Ovary (tissue), 9 donors: Measurements from ENCODE around the gene FANCC. TPM values are rescaled to one million over a fixed set of nuclear protein-coding genes. Genes with fewer than 3 reads are reported as not detected.

ENCODE experiments used
- DNase-seq, 5 donors: peaks; one replicate each; pipeline ENCODE4 v3.0.0-alpha.2; 2019 to 2020
- H3K27ac ChIP-seq, 2 donors: fragments of 200-600 bp; one replicate each; pipeline versions ENCODE4 v1.5.1 to v1.8.0; 2019 to 2022
- H3K27me3 ChIP-seq: fragments of 200-600 bp; one replicate; pipeline ENCODE4 v1.8.0; 2022
- H3K36me3 ChIP-seq: fragments of 200-600 bp; sonication (generic); one replicate; pipeline ENCODE4 v1.5.1; 2019
- H3K4me1 ChIP-seq: one replicate; pipeline ENCODE4 v1.8.1; 2013; ENCODE audit warnings: mild to moderate bottlenecking, moderate library complexity; ENCODE audit not compliant: insufficient read depth
- H3K4me3 ChIP-seq: fragments of 200-600 bp; sonication (generic); one replicate; pipeline ENCODE4 v1.5.1; 2017
- H3K9me3 ChIP-seq, 2 donors: fragments of 200-600 bp in 1 of 2; sonication (generic) in 1 of 2; one replicate each; pipeline versions ENCODE4 v1.5.1 to v1.8.1; 2013 to 2019; ENCODE audit warnings: mild to moderate bottlenecking in 1 of 2, moderate library complexity in 1 of 2
- EP300 ChIP-seq: sonication (generic); formaldehyde crosslinking; IDR thresholded peaks from one replicate; pipeline ENCODE4 v1.6.1; 2017; ENCODE audit warnings: antibody characterized with exemption
- POLR2A ChIP-seq: fragments of 450-650 bp; IDR thresholded peaks from one replicate; pipeline ENCODE4 v1.6.1; 2017; ENCODE audit warnings: antibody characterized with exemption, mild to moderate bottlenecking, moderate library complexity
- WGBS, 3 donors: extraction: QIAGEN DNeasy Blood & Tissue Kit in 1 of 3; methylation state at CpG; one replicate each; pipeline versions ENCODE4 v1.1.5 to v1.1.7; 2013 to 2017; 5-methylcytosine and 5-hydroxymethylcytosine counted together
- intact Hi-C, 4 donors: fragments of 100-400 bp; cut with DNase I; formaldehyde crosslinking; loops; one replicate each; pipeline versions ENCODE4 v1.11.0 to v1.15.1; 2022 to 2023
- polyA plus RNA-seq, 2 donors: library from polyadenylated mRNA; stranded (reverse); fragments of 200-250 nt in 1 of 2; fragments of 350-450 nt in 1 of 2; fragmentation: Illumina TruSeq in 1 of 2; extraction: RNeasy Lipid Tissue Mini Kit (QIAGEN cat#74804) in 1 of 2; gene quantifications; one replicate each; pipeline ENCODE4 v1.2.3, GENCODE V29; 2013 to 2014
- total RNA-seq, 7 donors: library from RNA; depleted of rRNA in 2 of 7; stranded (reverse); fragments of >200 nt in 2 of 7; fragmentation: NEBNext Ultra II Directional in 3 of 7; extraction: Animal tissue kit (Norgen Biotek cat#: 25700) in 3 of 7; gene quantifications; one replicate each; pipeline versions ENCODE4 v1.1.0 to v1.2.4, GENCODE V29; 2016 to 2023
- TF ChIP-seq, protein P1 (sequence below), 3 donors: fragments of 450-650 bp in 2 of 3; fragments of 200-600 bp in 1 of 3; IDR thresholded peaks; one replicate each; pipeline versions ENCODE4 v1.5.1 to v1.8.0; 2016 to 2022; ENCODE audit warnings: antibody characterized with exemption in 3 of 3, mild to moderate bottlenecking in 1 of 3
- donor health status: DM: no; HTN: no; CAD: no; lungs with moderate emphysema.
- donor health status: DM: no; HTN: no; CAD: no.
- donor health status: Bipolar disorder and iron deficiency.
- donor health status: DM: yes; HTN: yes; CAD: no.
- donor health status: DM: no; HTN: no; CAD: no.
- donor health status: DM: yes; HTN: yes; CAD: no.

FANCC gene
- total and polyA plus RNA-seq, 9 donors = 2.9 to 7.5 (median 4.9) TPM

DNA sequence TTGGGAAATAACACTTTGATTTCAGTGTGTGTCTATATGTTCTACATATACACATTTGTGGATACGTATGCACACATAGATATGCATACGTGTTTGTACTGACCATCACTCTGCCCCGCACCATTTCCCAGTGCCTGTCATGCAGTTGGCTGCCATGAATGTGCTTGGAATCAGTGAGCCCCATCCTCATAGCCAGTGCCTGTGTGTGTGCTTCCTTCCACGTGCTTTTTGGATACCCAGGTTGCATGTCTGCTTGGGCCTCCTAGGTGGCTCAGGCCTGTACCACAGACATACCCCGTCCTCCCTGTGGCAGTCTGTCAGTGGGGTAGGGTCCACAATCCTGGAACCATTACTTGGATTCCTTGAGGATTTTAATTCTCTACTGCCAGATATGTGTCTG, 243.6 kb downstream of the FANCC start:
- Histone ChIP-seq H3K27me3 (no peaks in the 10 kb centered on the region), H3K36me3 (no peaks in the 10 kb centered on the region), H3K4me3 (no peak overlapping the region), H3K9me3 (no peaks in the 10 kb centered on the region), H3K27ac (no peak overlapping the region), H3K4me1 (peaks cover 19% of the 10 kb centered on the region)
- DNase-seq = no peak
- WGBS, 3 donors = 89 to 93% (median 90%) methylated on average over 5 of the region's 5 CpGs
- TF ChIP-seq, protein P1, sequence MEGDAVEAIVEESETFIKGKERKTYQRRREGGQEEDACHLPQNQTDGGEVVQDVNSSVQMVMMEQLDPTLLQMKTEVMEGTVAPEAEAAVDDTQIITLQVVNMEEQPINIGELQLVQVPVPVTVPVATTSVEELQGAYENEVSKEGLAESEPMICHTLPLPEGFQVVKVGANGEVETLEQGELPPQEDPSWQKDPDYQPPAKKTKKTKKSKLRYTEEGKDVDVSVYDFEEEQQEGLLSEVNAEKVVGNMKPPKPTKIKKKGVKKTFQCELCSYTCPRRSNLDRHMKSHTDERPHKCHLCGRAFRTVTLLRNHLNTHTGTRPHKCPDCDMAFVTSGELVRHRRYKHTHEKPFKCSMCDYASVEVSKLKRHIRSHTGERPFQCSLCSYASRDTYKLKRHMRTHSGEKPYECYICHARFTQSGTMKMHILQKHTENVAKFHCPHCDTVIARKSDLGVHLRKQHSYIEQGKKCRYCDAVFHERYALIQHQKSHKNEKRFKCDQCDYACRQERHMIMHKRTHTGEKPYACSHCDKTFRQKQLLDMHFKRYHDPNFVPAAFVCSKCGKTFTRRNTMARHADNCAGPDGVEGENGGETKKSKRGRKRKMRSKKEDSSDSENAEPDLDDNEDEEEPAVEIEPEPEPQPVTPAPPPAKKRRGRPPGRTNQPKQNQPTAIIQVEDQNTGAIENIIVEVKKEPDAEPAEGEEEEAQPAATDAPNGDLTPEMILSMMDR (IDR thresholded peaks at IDR 0.05) = no peak
- TF ChIP-seq EP300 (no peak), POLR2A (no peak)
- intact Hi-C loops = no loop called here

DNA sequence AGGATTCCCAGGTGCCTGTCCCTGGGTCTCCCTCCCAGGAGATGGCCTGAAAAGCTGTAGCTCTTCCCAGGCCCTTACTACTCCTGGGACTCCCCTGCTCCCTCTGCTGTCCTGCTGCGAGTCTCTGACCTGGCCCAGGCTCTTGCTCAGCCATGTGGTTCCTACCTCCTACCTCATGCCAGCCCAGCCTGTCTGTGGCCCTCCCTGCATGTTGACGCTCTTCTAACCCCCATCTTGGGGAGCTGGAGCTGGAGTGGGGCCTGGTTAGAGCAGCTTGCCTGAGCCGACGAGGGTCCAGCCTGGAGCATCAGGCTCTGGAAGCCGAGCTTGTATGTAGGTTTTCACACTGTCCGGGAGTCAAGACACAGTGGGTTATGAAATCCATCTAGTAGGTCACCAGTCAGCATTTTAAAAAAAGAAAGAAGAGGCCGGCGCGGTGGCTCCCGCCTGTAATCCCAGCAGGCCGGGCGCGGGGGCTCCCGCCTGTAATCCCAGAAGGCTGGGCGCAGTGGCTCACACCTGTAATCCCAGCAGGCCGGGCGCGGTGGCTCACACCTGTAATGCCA, 244.4 kb downstream of the FANCC start:
- H3K36me3 ChIP-seq = no peaks in the 10 kb centered on the region
- no peak for TF ChIP-seq EP300
- TF ChIP-seq, protein P1 (IDR thresholded peaks at IDR 0.05) = no peak
- no peak for TF ChIP-seq POLR2A
- 91 to 98% (median 91%) methylated on average over 18 of the region's 18 CpGs for WGBS, 3 donors
- H3K9me3 ChIP-seq = no peaks in the 10 kb centered on the region
- intact Hi-C loops = no loop called here
- no peak overlapping the region for H3K4me3 ChIP-seq
- no peaks in the 10 kb centered on the region for H3K27me3 ChIP-seq
- H3K27ac ChIP-seq = no peak overlapping the region
- no peak for DNase-seq
- H3K4me1 ChIP-seq = peaks cover 14% of the 10 kb centered on the region

DNA sequence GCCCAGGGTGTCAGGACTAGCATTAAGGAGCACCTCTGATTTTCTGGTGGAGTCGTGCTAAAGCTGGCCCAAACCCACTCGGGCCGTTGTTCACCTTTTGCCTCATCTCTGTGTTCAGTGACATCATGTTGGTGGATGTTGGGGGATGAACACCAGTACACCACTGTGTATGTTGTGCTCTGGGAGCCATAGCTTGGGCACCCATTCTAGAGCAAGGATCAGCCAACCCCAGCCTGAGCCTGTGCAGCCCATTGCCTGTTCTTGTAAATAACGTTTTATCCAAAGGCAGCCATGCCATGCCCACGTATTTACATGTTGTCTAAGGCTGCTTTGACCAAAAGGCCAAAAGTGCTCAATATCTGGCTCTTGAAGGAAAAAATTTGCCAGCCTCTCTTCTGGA, 245.6 kb downstream of the FANCC start:
- 75 to 86% (median 83%) methylated on average over 5 of the region's 5 CpGs for WGBS, 3 donors
- Histone ChIP-seq H3K9me3 (no peaks in the 10 kb centered on the region), H3K4me3 (no peak overlapping the region), H3K27ac (no peak overlapping the region), H3K4me1 (peaks cover 17% of the 10 kb centered on the region), H3K27me3 (no peaks in the 10 kb centered on the region), H3K36me3 (no peaks in the 10 kb centered on the region)
- intact Hi-C loops = no loop called here
- no peak for DNase-seq
- no peak for TF ChIP-seq POLR2A
- TF ChIP-seq, protein P1 (IDR thresholded peaks at IDR 0.05) = no peak
- no peak for TF ChIP-seq EP300

DNA sequence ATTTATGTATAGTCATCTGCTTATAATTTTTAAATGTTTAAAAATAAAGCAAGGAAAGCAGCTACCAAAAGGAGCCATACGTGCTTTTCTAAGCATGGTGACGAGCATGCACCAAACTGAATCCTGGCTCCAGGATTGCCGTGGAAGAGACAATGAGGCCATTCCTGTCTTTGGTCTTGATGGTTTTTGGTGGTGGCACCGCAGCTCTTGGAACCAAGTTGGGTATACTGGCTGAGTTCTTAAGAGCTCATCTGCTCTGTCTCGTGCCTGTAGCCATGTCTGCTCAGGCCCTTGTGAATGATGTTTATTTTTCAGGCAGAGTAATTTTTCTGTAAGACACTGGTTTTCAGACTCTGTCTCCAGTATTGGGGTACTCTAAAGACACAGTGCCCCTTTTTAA, 246.1 kb downstream of the FANCC start:
- H3K27me3 ChIP-seq = no peaks in the 10 kb centered on the region
- TF ChIP-seq POLR2A (no peak), EP300 (no peak)
- TF ChIP-seq, protein P1 (IDR thresholded peaks at IDR 0.05) = no peak
- no peaks in the 10 kb centered on the region for H3K36me3 ChIP-seq
- peaks cover 17% of the 10 kb centered on the region for H3K4me1 ChIP-seq
- H3K27ac ChIP-seq = no peak overlapping the region
- no peak for DNase-seq
- intact Hi-C loops = no loop called here
- 89 to 93% (median 91%) methylated on average over 5 of the region's 5 CpGs for WGBS, 3 donors
- no peak overlapping the region for H3K4me3 ChIP-seq
- no peaks in the 10 kb centered on the region for H3K9me3 ChIP-seq
